Measurements from ENCODE around the gene WDR48. TPM values are rescaled to one million over a fixed set of nuclear protein-coding genes. Genes with fewer than 3 reads are reported as not detected.

Gene WDR48
- total and polyA plus RNA-seq, 9 of the 15 experiments (the other 6 are each of a cell fraction or from before 2014, with no cell fraction given) = 26.6 to 70.6 (median 48.0) TPM

GRCh38 chr3:39108200-39108710 is 56.4 kb downstream of the WDR48 start:
- peak overlapping the region in 1 of 2 experiments; percentile 99; a peak in 1 of 4 replicates for H3K9ac ChIP-seq (ENCODE audit: insufficient read depth in 1 of 2, low read depth in 2 of 2, low read length in 2 of 2)
- H3K4me2 ChIP-seq (ENCODE audit: insufficient read depth, low read length) = peak overlapping the region; percentile 83
- no TSS peak for BruUV-seq (replicated peaks)
- POLR2A ChIA-PET = interaction anchor here (0.6 to 1.8 kb wide), 9 partner anchors 7 to 299 kb away, joined by 3 to 9 read pairs (median 5); partner anchors contain the start of gene RPSA
- no peak overlapping the region for H3K27ac ChIP-seq (ENCODE audit: extremely low read depth, low read depth, low read length)
- no peaks in the 10 kb centered on the region; the same call in 1 of the 2 replicates for H4K20me1 ChIP-seq (replicated peaks; ENCODE audit: control insufficient read depth, insufficient read depth, low read length)
- peaks cover 21 to 36% of the 10 kb centered on the region in 2 experiments; a peak in 4 of 5 replicates for H3K4me1 ChIP-seq (replicated peaks in 1 of 2; ENCODE audit: control insufficient read depth in 2 of 2, insufficient read depth in 2 of 2, low read length in 2 of 2)
- peaks cover 43% of the 10 kb centered on the region for H3K79me2 ChIP-seq (ENCODE audit: control insufficient read depth, insufficient read depth, low read length)
- in situ Hi-C loops (cut with MboI) (no loop called here), intact Hi-C loops (cut with micrococcal nuclease) (no loop called here)
- TF ChIP-seq MIER1 (IDR thresholded peaks at IDR 0.05; ENCODE audit: low read depth) = 0 out of 2 replicates have a peak, but pooled peaks have one; percentile 1
- TF ChIP-seq HDAC2 (IDR thresholded peaks at IDR 0.05) = no peak
- TF ChIP-seq ZNF57 (CRISPR knock-in tag; IDR thresholded peaks at IDR 0.05) = no peak
- 0 out of 4 replicates have a peak, but pooled peaks of 1 of the 2 experiments have one; percentile 24 for TF ChIP-seq SIN3A (IDR thresholded peaks at IDR 0.05; ENCODE audit: borderline replicate concordance in 2 of 2, control insufficient read depth in 1 of 2, low read depth in 2 of 2, low read length in 2 of 2)
- no peak for TF ChIP-seq XRCC4 (IDR thresholded peaks at IDR 0.05; ENCODE audit: extremely low read depth, insufficient read depth, insufficient read length)
- no peak for TF ChIP-seq CEBPB (tag; IDR thresholded peaks at IDR 0.05)
- TF ChIP-seq EHMT2 (IDR thresholded peaks at IDR 0.05) = 0 out of 2 replicates have a peak, but pooled peaks have one; percentile 0
- DNase-seq (ENCODE audit: extremely low read depth in 1 of 4, low spot score in 3 of 4) (no peak), FAIRE-seq (no peak), ATAC-seq (no peak)
- peaks cover 10% of the 10 kb centered on the region; the same call in 2 of the 3 replicates for H3K36me3 ChIP-seq (ENCODE audit: control insufficient read depth, insufficient read depth, low read length)
- WGBS (ENCODE audit: insufficient coverage, low coverage, missing lambda C conversion rate) = 40% methylated on average over 2 of the region's 2 CpGs
- CTCF ChIA-PET (ENCODE audit: low intra/inter-chr PET ratio) = no interaction called here
- no peaks in the 10 kb centered on the region for H3K27me3 ChIP-seq (ENCODE audit: control insufficient read depth in 2 of 2, insufficient read depth in 2 of 2, low read length in 2 of 2)
- H3K9me3 ChIP-seq (replicated peaks; ENCODE audit: control insufficient read depth, insufficient read depth, low read depth, low read length) = no peaks in the 10 kb centered on the region
- H3K4me3 ChIP-seq = peak overlapping the region; percentile 98
- peak overlapping the region; percentile 97; the same call in 1 of the 2 replicates for H2AFZ ChIP-seq (ENCODE audit: low read depth, low read length)
- H3K9me1 ChIP-seq (ENCODE audit: control insufficient read depth, insufficient read depth, low read length) = no peaks in the 10 kb centered on the region
